Mesenchymal stem cell (in vitro differentiated cells and primary cell): ENCODE data around the gene SLC9A8.

Source experiments
- DNase-seq: peaks from one replicate; pipeline ENCODE4 v3.0.0-alpha.2; 2013
- H2AFZ ChIP-seq: one replicate; pipeline ENCODE4 v1.6.1; 2013; ENCODE audit warnings: low read depth, mild to moderate bottlenecking, control low read depth, inconsistent platforms, low read length, moderate library complexity
- H2AK5ac ChIP-seq: 2 replicates; pipeline ENCODE4 v1.6.1; 2013; ENCODE audit warnings: low read length, moderate library complexity, mild to moderate bottlenecking, inconsistent platforms; ENCODE audit not compliant: severe bottlenecking
- H2BK120ac ChIP-seq: one replicate; pipeline ENCODE4 v1.6.1; 2013; ENCODE audit warnings: low read depth, mild to moderate bottlenecking, inconsistent platforms, low read length, moderate library complexity
- H2BK12ac ChIP-seq, 2 experiments: one replicate each; pipeline ENCODE4 v1.6.1; 2013; ENCODE audit warnings: inconsistent platforms in 2 of 2, low read length in 2 of 2, mild to moderate bottlenecking in 2 of 2, moderate library complexity in 2 of 2, control low read depth in 1 of 2
- H2BK15ac ChIP-seq: one replicate; pipeline ENCODE4 v1.6.1; 2013; ENCODE audit warnings: mild to moderate bottlenecking, low read depth, inconsistent platforms; ENCODE audit not compliant: poor library complexity, severe bottlenecking
- H2BK5ac ChIP-seq: 2 replicates; pipeline ENCODE4 v1.6.1; 2013; ENCODE audit warnings: low read depth, mild to moderate bottlenecking, low read length, control low read depth, inconsistent platforms; ENCODE audit not compliant: poor library complexity, severe bottlenecking
- H3K14ac ChIP-seq, 2 experiments: one replicate each; pipeline ENCODE4 v1.6.1; 2013; ENCODE audit warnings: inconsistent platforms in 2 of 2, low read length in 2 of 2, control low read depth in 1 of 2, mild to moderate bottlenecking in 1 of 2, moderate library complexity in 1 of 2
- H3K18ac ChIP-seq, 2 experiments: one replicate each; pipeline ENCODE4 v1.6.1; 2013; ENCODE audit warnings: inconsistent platforms in 2 of 2, low read length in 2 of 2, control low read depth in 1 of 2, low read depth in 1 of 2, mild to moderate bottlenecking in 1 of 2
- H3K23ac ChIP-seq, 2 experiments: one replicate each; pipeline ENCODE4 v1.6.1; 2013; ENCODE audit warnings: inconsistent platforms in 2 of 2, low read length in 2 of 2, mild to moderate bottlenecking in 2 of 2, moderate library complexity in 2 of 2, control low read depth in 1 of 2
- H3K27ac ChIP-seq: 2 replicates; pipeline ENCODE4 v1.5.1; 2013; ENCODE audit warnings: mild to moderate bottlenecking, moderate library complexity, low read length, control low read depth, inconsistent platforms; ENCODE audit not compliant: poor library complexity, severe bottlenecking
- H3K27me3 ChIP-seq, 2 experiments: 2 replicates each; pipeline versions ENCODE4 v1.6.1 to v1.7.0; 2013; ENCODE audit warnings: low read length in 2 of 2, mild to moderate bottlenecking in 2 of 2, moderate library complexity in 2 of 2, control low read depth in 1 of 2, inconsistent platforms in 1 of 2; ENCODE audit not compliant: control insufficient read depth in 1 of 2, insufficient read depth in 1 of 2
- H3K36me3 ChIP-seq, 2 experiments: 2 replicates each; pipeline versions ENCODE4 v1.6.1 to v1.7.0; 2013; ENCODE audit warnings: low read length in 2 of 2, control low read depth in 1 of 2, inconsistent platforms in 1 of 2, low read depth in 1 of 2, mild to moderate bottlenecking in 1 of 2; ENCODE audit not compliant: insufficient read depth in 2 of 2, control insufficient read depth in 1 of 2
- H3K4ac ChIP-seq, 2 experiments: one replicate each; pipeline ENCODE4 v1.6.1; 2013; ENCODE audit warnings: inconsistent platforms in 2 of 2, low read length in 2 of 2, mild to moderate bottlenecking in 2 of 2, moderate library complexity in 2 of 2, control low read depth in 1 of 2, low read depth in 1 of 2
- H3K4me1 ChIP-seq: 2 replicates; pipeline ENCODE4 v1.6.1; 2013; ENCODE audit warnings: low read depth, low read length, control low read depth; ENCODE audit not compliant: control insufficient read depth, insufficient read depth
- H3K4me2 ChIP-seq: 2 replicates; pipeline ENCODE4 v1.6.1; 2013; ENCODE audit warnings: low read length, mild to moderate bottlenecking, inconsistent platforms; ENCODE audit not compliant: poor library complexity, severe bottlenecking
- H3K4me3 ChIP-seq, 2 experiments: 2 replicates each; pipeline versions ENCODE4 v1.5.1 to v1.7.0; 2013; ENCODE audit warnings: low read length in 2 of 2, mild to moderate bottlenecking in 2 of 2, control low read depth in 1 of 2, low read depth in 1 of 2; ENCODE audit not compliant: insufficient read depth in 1 of 2
- H3K79me1 ChIP-seq: replicated peaks from 2 replicates; pipeline ENCODE4 v1.6.1; 2013; ENCODE audit warnings: mild to moderate bottlenecking, control low read depth, low read length, inconsistent platforms; ENCODE audit not compliant: poor library complexity, severe bottlenecking
- H3K9ac ChIP-seq: 2 replicates; pipeline ENCODE4 v1.7.0; 2013; ENCODE audit warnings: mild to moderate bottlenecking, low read length, moderate library complexity
- H3K9me3 ChIP-seq: 2 replicates; pipeline ENCODE4 v1.7.0; 2013; ENCODE audit warnings: mild to moderate bottlenecking, low read length; ENCODE audit not compliant: control insufficient read depth
- H4K8ac ChIP-seq: one replicate; pipeline ENCODE4 v1.6.1; 2013; ENCODE audit warnings: inconsistent platforms, mild to moderate bottlenecking, low read length, moderate library complexity
- H4K91ac ChIP-seq: one replicate; pipeline ENCODE4 v1.6.1; 2013; ENCODE audit warnings: mild to moderate bottlenecking, low read length, inconsistent platforms
- WGBS: methylation state at CpG from one replicate; pipeline ENCODE4 v1.1.7; 2013; ENCODE audit warnings: mixed read lengths; 5-methylcytosine and 5-hydroxymethylcytosine counted together

The SLC9A8 gene

DNA sequence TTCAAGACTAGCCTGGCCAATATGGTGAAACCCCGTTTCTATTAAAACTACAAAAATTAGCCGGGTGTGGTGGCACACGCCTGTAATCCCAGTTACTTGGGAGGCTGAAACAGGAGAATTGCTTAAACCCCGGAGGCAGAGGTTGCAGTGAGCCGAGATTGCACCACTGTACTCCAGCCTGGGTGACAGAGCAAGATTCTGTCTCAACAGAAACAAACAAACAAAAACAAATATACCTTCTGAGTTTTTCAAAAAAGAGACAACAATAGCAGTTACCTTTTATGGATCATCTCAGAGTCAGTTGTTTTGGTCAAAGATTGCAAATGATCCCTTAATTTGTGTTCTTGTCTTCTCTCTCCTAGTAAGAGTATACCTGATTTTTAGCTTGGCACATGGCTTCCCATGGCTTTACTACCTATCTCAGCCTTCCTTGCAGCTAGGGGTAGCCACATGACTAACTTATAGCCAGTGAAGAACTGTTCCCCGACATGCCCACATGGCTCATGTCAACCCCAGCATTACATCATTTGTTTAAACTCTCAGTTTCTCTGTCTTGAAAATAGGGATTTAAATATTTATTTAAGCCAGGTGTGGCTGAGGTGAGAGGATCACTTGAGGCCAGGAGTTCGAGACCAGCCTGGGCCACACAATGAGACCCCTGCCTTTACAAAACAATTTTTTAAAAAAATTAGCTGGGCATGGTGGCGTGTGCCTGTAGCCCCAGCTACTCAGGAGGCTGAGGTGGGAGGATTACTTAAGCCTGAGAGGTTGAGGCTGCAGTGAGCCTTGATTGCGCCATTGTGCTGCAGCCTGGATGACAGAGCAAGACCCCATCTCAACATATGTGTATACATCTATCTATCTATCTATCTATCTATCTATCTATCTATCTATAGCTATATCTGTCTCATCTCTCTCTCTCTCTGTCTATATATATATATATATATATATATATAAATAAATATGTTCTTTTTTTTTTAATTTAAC is 25.0 kb upstream of the SLC9A8 start:
- no peak overlapping the region for H2BK15ac ChIP-seq
- no peaks in the 10 kb centered on the region for H3K36me3 ChIP-seq
- no peak overlapping the region for H3K27ac ChIP-seq
- no peak overlapping the region for H2BK5ac ChIP-seq
- peaks cover 2% of the 10 kb centered on the region for H3K4me1 ChIP-seq
- no peak overlapping the region for H3K4ac ChIP-seq
- no peaks in the 10 kb centered on the region for H3K79me1 ChIP-seq
- H2AFZ ChIP-seq: no peak overlapping the region
- no peak overlapping the region for H2AK5ac ChIP-seq
- H4K8ac ChIP-seq: no peak overlapping the region
- no peak overlapping the region for H3K14ac ChIP-seq
- no peaks in the 10 kb centered on the region for H3K27me3 ChIP-seq
- 97% methylated on average over 6 of the region's 9 CpGs for WGBS
- no peak overlapping the region for H3K18ac ChIP-seq
- DNase-seq: no peak
- no peak overlapping the region for H2BK120ac ChIP-seq
- no peak overlapping the region for H3K23ac ChIP-seq
- no peak overlapping the region for H3K9ac ChIP-seq
- no peak overlapping the region for H2BK12ac ChIP-seq
- H4K91ac ChIP-seq: no peak overlapping the region
- H3K4me2 ChIP-seq: no peak overlapping the region
- no peaks in the 10 kb centered on the region for H3K9me3 ChIP-seq
- no peak overlapping the region for H3K4me3 ChIP-seq

DNA sequence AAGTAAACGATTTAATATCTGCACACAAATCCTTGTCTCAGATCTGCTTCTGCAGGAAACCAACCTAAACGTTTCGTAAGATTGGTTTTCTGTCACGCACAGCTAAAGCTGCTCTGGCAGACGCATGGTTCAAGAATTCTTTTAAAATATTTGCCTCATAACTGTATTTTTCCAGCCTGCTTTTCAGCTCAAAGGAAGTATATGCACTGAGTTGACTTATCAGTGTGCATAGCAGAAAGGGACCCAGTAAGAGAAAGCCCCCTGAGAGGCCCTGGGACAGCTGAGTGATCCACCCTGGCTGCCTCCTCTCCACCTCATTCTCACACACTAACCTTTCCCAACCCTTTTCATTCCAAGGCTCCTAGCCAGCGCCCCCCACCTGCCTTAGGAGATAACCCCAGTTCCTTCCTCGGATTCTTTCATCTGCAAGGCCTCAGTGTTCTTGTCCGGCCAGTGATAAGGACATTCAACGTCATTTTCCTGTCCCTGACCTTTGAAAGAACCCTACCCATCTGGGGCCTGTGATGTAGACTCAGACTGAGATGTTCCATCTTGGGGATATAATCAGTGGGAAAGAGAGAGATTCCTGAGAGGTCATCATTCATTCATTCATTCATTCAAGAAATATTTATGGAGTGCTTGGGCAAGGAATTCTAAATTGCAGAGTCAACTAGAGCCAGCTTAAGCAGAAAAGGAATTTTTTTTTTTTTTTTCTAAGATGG is 22.4 kb upstream of the SLC9A8 start:
- Histone ChIP-seq H3K4ac (no peak overlapping the region), H2BK15ac (no peak overlapping the region), H4K8ac (no peak overlapping the region), H3K79me1 (no peaks in the 10 kb centered on the region), H3K4me1 (peaks cover 2% of the 10 kb centered on the region), H2AFZ (no peak overlapping the region), H2AK5ac (no peak overlapping the region), H2BK120ac (no peak overlapping the region), H3K14ac (no peak overlapping the region), H3K18ac (no peak overlapping the region), H3K23ac (no peak overlapping the region), H3K36me3 (no peaks in the 10 kb centered on the region), H3K27me3 (no peaks in the 10 kb centered on the region), H3K4me2 (no peak overlapping the region), H4K91ac (no peak overlapping the region), H3K27ac (no peak overlapping the region), H3K9me3 (no peaks in the 10 kb centered on the region), H3K4me3 (no peak overlapping the region), H3K9ac (peak overlapping the region; percentile 8), H2BK12ac (no peak overlapping the region), H2BK5ac (no peak overlapping the region)
- 63% methylated on average over 9 of the region's 9 CpGs for WGBS
- peak; percentile 77 for DNase-seq

DNA sequence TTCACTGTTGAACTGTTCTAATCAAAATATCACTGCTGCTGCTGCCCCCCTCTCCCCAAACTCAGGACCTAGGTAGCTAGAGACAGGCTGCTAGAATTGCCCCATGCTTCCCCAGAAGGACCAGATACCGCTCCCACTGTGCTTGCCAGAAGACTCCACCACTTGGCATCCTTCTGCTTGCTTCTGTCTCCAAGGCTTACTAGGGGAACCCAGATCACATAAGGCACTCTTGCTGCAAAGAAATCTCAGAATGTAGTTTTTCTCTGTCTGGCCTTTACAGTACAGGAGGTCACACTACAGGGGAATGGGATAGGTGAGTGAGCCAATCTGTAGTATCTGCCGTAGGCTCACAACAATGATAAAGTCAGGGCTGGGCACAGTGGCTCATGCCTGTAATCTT is 21.5 kb upstream of the SLC9A8 start:
- H2BK5ac ChIP-seq: no peak overlapping the region
- H2AFZ ChIP-seq: no peak overlapping the region
- no peak overlapping the region for H4K91ac ChIP-seq
- no peak overlapping the region for H3K4ac ChIP-seq
- no peak overlapping the region for H3K14ac ChIP-seq
- 100% methylated on average over 1 of the region's 2 CpGs for WGBS
- no peaks in the 10 kb centered on the region for H3K36me3 ChIP-seq
- H3K4me3 ChIP-seq: no peak overlapping the region
- no peaks in the 10 kb centered on the region for H3K4me1 ChIP-seq
- H2BK120ac ChIP-seq: no peak overlapping the region
- no peak overlapping the region for H3K4me2 ChIP-seq
- no peaks in the 10 kb centered on the region for H3K27me3 ChIP-seq
- H3K79me1 ChIP-seq: no peaks in the 10 kb centered on the region
- H3K23ac ChIP-seq: no peak overlapping the region
- H3K27ac ChIP-seq: no peak overlapping the region
- no peak overlapping the region for H3K18ac ChIP-seq
- no peaks in the 10 kb centered on the region for H3K9me3 ChIP-seq
- no peak overlapping the region for H2BK12ac ChIP-seq
- H2AK5ac ChIP-seq: peak overlapping the region; percentile 30
- H4K8ac ChIP-seq: no peak overlapping the region
- H3K9ac ChIP-seq: no peak overlapping the region
- no peak overlapping the region for H2BK15ac ChIP-seq
- no peak for DNase-seq

DNA sequence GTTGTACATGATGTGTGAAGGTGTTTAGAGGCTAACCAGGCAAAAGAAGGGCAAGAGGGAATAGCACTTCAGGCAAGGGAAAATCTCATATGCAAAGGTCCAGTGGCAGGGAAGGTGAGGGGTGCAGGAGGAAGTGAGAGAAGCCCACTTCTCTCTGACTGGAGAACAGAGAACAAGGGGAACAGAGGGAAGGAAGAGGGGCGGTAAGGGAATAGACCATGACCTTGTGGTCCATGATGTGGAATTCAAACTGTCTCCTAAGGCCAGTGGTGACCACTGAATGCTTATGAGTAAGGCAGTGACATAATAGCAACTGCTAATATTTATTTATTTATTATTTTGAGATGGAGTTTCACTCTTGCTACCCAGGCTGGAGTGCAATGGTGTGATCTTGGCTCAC is 20.6 kb upstream of the SLC9A8 start:
- 100% methylated on average over 1 of the region's 1 CpG for WGBS
- no peaks in the 10 kb centered on the region for H3K9me3 ChIP-seq

More for the DNA sequence above, 20.6 kb upstream of the SLC9A8 start:
- Histone ChIP-seq H3K4me3 (no peak overlapping the region), H3K18ac (no peak overlapping the region), H3K14ac (peak overlapping the region in 1 of 2 experiments; percentile 36), H3K4ac (no peak overlapping the region), H3K4me2 (no peak overlapping the region), H3K4me1 (no peaks in the 10 kb centered on the region), H2BK120ac (no peak overlapping the region), H2AFZ (no peak overlapping the region), H3K9ac (no peak overlapping the region), H2BK15ac (no peak overlapping the region), H4K91ac (no peak overlapping the region), H3K23ac (no peak overlapping the region), H4K8ac (no peak overlapping the region), H3K79me1 (no peaks in the 10 kb centered on the region), H2BK5ac (no peak overlapping the region), H2BK12ac (no peak overlapping the region), H2AK5ac (peak overlapping the region; percentile 20), H3K36me3 (no peaks in the 10 kb centered on the region), H3K27me3 (no peaks in the 10 kb centered on the region), H3K27ac (no peak overlapping the region)
- no peak for DNase-seq
